Ectodermal cell (in vitro differentiated cells): ENCODE results near the gene SGCA.

Source experiments
- H3K27ac ChIP-seq: 2 replicates; pipeline ENCODE4 v1.7.0; 2013; ENCODE audit warnings: mild to moderate bottlenecking, low read depth, low read length; ENCODE audit not compliant: insufficient read depth, poor library complexity, severe bottlenecking
- H3K27me3 ChIP-seq: 2 replicates; pipeline ENCODE4 v1.7.0; 2013; ENCODE audit warnings: mild to moderate bottlenecking, low read length; ENCODE audit not compliant: insufficient read depth, control insufficient read depth, poor library complexity, severe bottlenecking
- H3K36me3 ChIP-seq: one replicate; pipeline ENCODE4 v1.7.0; 2013; ENCODE audit warnings: low read length; ENCODE audit not compliant: control insufficient read depth, insufficient read depth
- H3K4me1 ChIP-seq: one replicate; pipeline ENCODE4 v1.7.0; 2013; ENCODE audit warnings: low read length; ENCODE audit not compliant: control insufficient read depth, insufficient read depth
- H3K4me3 ChIP-seq: 2 replicates; pipeline ENCODE4 v1.7.0; 2013; ENCODE audit warnings: low read depth, low read length, control low read depth; ENCODE audit not compliant: insufficient read depth
- H3K9me3 ChIP-seq: 2 replicates; pipeline ENCODE4 v1.7.0; 2013; ENCODE audit warnings: mild to moderate bottlenecking, low read length, moderate library complexity; ENCODE audit not compliant: control insufficient read depth
- WGBS, 2 experiments: methylation state at CpG; one replicate each; pipeline ENCODE4 v1.1.7; 2013; ENCODE audit warnings: missing lambda C conversion rate in 2 of 2; 5-methylcytosine and 5-hydroxymethylcytosine counted together

The SGCA gene

GRCh38 chr17:50189550-50190292 is 23.9 kb downstream of the SGCA start:
- H3K9me3 ChIP-seq = no peaks in the 10 kb centered on the region
- no peak overlapping the region for H3K27ac ChIP-seq
- no peaks in the 10 kb centered on the region for H3K36me3 ChIP-seq
- no peak overlapping the region for H3K4me3 ChIP-seq
- H3K4me1 ChIP-seq = peaks cover 7% of the 10 kb centered on the region
- 92 to 94% methylated on average over 20 of the region's 20 CpGs for WGBS, 2 experiments
- H3K27me3 ChIP-seq = no peaks in the 10 kb centered on the region

DNA sequence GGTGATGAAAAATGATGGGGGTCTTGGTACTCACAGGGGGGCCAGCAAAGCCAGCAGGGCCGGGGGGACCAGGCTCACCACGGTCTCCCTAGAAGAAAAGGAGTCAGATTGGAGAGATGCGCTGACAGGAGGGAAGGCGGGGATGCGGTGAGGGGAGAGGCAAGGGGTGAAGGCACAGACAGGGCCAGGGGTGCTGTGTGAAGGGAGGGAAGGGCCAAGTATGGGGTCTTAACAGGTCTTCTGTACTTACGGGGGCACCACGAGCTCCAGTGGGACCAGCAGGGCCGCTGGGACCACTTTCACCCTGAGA is 24.4 kb downstream of the SGCA start:
- H3K27ac ChIP-seq = no peak overlapping the region
- 94 to 97% methylated on average over 8 of the region's 8 CpGs for WGBS, 2 experiments
- no peaks in the 10 kb centered on the region for H3K36me3 ChIP-seq
- peaks cover 2% of the 10 kb centered on the region for H3K4me1 ChIP-seq
- H3K9me3 ChIP-seq = no peaks in the 10 kb centered on the region
- no peak overlapping the region for H3K4me3 ChIP-seq
- no peaks in the 10 kb centered on the region for H3K27me3 ChIP-seq

- H3K27me3 ChIP-seq = no peaks in the 10 kb centered on the region
- H3K4me3 ChIP-seq = no peak overlapping the region
- H3K27ac ChIP-seq = no peak overlapping the region
- H3K9me3 ChIP-seq = no peaks in the 10 kb centered on the region
- 87 to 95% methylated on average over 8 of the region's 8 CpGs for WGBS, 2 experiments
- H3K36me3 ChIP-seq = no peaks in the 10 kb centered on the region
- no peaks in the 10 kb centered on the region for H3K4me1 ChIP-seq
Measured at GRCh38 chr17:50190603-50191358, 25.0 kb downstream of the SGCA start.

DNA sequence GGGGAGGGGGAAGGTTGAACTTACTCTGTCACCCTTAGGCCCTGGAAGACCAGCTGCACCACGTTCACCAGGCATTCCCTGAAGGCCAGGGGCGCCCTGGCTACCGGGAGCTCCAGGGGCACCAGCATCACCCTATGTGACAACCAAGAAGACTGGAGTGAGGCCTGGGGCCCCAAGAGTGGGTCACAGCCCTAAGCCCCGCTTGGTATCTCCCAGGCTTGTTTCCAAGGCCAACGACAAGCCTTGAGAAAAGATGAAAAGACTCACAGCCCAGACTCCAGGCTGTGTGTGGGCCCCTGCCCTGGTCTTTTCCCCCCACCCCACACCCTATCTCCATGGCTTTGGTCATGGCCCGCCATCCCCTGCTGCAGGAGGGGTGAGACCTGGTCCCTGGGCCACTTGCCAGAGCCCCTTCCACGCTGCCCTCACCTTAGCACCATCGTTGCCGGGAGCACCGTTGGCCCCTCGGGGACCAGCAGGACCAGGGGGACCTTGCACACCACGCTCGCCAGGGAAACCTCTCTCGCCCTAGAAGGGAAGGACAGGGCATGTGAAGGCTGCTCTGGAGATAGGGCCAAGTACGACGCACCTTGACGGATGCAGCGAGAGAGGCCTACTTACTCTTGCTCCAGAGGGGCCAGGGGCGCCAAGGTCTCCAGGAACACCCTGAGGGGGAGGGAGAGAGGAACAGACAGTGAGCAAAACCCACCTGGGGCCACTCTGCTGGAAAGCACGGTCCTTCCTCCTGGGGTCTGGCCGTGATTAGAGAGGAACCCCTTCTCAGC is 25.7 kb downstream of the SGCA start:
- Histone ChIP-seq H3K9me3 (no peaks in the 10 kb centered on the region), H3K27me3 (no peaks in the 10 kb centered on the region), H3K4me3 (no peak overlapping the region), H3K27ac (no peak overlapping the region), H3K36me3 (no peaks in the 10 kb centered on the region), H3K4me1 (no peaks in the 10 kb centered on the region)
- 89 to 90% methylated on average over 21 of the region's 21 CpGs for WGBS, 2 experiments

DNA sequence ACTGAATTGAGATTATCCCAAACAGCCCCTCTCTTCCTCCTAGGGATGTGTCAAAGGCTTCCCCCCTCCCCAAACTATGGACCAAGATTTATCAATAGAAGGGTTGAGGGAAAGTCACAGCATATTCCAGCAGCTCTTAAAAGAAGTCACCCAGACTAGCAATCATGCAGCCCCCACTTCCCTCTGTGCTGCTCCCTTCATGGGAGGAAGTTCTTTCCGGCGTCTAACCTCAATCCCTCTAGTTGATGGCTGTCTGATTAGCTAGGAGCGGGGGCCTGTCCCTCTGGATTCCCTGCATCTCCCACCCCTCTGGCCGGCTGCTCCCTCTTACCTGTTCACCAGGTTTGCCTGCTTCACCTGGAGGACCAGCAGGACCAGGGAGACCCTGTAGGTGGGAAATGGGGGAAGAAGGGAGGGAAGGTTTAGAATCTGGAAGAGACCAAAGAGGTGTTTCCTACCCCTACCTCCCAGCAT is 26.4 kb downstream of the SGCA start:
- Histone ChIP-seq H3K4me1 (no peaks in the 10 kb centered on the region), H3K27me3 (no peaks in the 10 kb centered on the region), H3K36me3 (no peaks in the 10 kb centered on the region), H3K27ac (no peak overlapping the region), H3K4me3 (no peak overlapping the region), H3K9me3 (no peaks in the 10 kb centered on the region)
- 92% methylated on average over 4 of the region's 4 CpGs for WGBS, 2 experiments

GRCh38 chr17:50192618-50193291 is 26.9 kb downstream of the SGCA start:
- no peaks in the 10 kb centered on the region for H3K9me3 ChIP-seq
- no peaks in the 10 kb centered on the region for H3K4me1 ChIP-seq
- 88 to 89% methylated on average over 16 of the region's 16 CpGs for WGBS, 2 experiments
- no peak overlapping the region for H3K4me3 ChIP-seq
- H3K27ac ChIP-seq = no peak overlapping the region
- H3K36me3 ChIP-seq = no peaks in the 10 kb centered on the region
- H3K27me3 ChIP-seq = no peaks in the 10 kb centered on the region

- Histone ChIP-seq H3K27me3 (peaks cover 9% of the 10 kb centered on the region), H3K27ac (no peak overlapping the region), H3K36me3 (no peaks in the 10 kb centered on the region), H3K9me3 (no peaks in the 10 kb centered on the region), H3K4me3 (no peak overlapping the region), H3K4me1 (no peaks in the 10 kb centered on the region)
- 90 to 91% methylated on average over 25 of the region's 25 CpGs for WGBS, 2 experiments
Measured at GRCh38 chr17:50194140-50194933, 28.5 kb downstream of the SGCA start.

DNA sequence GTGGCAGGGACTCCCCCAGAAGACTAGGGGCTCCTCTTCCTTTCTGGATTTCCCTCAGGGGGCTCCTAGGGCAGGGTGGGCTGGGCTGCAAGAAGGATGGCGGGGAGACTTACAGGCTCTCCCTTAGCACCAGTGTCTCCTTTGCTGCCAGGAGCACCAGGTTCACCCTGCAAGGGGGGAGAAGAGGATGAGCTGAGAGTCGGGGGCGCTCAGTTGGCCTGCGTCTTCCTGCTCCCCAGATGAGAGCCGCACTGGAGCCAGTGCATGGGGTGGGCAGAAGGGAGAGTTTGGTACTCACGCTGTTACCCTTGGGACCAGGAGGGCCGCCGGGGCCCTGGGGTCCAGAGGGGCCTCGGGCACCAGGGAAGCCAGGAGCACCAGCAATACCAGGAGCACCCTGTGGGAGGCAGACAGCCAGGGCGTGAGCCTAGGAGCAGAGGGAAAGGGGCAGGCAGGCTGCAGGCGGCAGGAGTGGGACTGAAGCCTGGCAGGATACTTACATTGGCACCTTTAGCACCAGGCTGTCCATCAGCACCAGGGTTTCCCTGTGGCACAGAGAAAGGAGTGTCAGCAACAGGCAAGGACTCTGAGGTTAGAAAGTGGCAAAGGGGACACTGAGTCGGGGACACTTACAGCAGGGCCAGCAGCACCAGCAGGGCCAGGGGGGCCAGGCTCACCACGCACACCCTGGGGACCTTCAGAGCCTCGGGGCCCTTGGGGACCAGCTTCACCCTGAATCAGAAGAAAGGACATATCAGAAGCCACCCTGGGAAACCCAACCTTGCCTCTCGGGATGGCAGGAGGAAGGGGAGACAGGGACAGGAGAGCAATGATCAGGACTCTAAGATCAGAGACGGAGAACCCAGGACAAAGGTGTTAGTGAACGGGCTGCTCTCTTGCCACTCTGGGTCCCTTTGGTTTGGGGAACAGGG is 29.4 kb downstream of the SGCA start:
- no peaks in the 10 kb centered on the region for H3K36me3 ChIP-seq
- WGBS, 2 experiments = 92 to 93% methylated on average over 17 of the region's 17 CpGs

DNA sequence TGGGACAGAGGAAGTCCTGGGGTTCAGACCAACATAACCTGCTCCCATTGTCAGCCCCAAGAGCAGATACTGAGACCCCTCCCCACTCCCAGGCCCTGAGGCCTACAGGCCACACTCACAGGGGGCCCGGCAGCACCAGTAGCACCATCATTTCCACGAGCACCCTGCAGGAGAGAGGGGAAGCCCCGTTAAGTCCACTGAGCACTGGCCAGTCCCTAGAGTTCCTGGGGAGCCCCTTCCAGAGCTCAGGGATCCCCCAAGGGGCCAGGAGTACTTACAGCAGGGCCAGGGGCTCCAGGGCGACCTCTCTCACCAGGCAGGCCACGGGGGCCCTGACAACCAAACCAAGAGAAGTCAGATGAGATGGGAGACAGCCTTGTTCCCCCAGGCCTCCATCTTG is 30.2 kb downstream of the SGCA start:
- H3K9me3 ChIP-seq = no peaks in the 10 kb centered on the region
- H3K27me3 ChIP-seq = peaks cover 20% of the 10 kb centered on the region
- no peaks in the 10 kb centered on the region for H3K4me1 ChIP-seq
- H3K36me3 ChIP-seq = no peaks in the 10 kb centered on the region
- H3K4me3 ChIP-seq = no peak overlapping the region
- no peak overlapping the region for H3K27ac ChIP-seq
- 85 to 96% methylated on average over 5 of the region's 5 CpGs for WGBS, 2 experiments

More for the DNA sequence above, 29.4 kb downstream of the SGCA start:
- no peak overlapping the region for H3K27ac ChIP-seq
- H3K9me3 ChIP-seq = no peaks in the 10 kb centered on the region
- no peak overlapping the region for H3K4me3 ChIP-seq
- H3K27me3 ChIP-seq = peaks cover 15% of the 10 kb centered on the region
- H3K4me1 ChIP-seq = no peaks in the 10 kb centered on the region
